Transverse colon (tissue), 4 donors: Measurements from ENCODE around the gene ZNF554.

Experiments used
- EP300 ChIP-seq: sonication (generic); formaldehyde crosslinking; IDR thresholded peaks from one replicate; pipeline ENCODE4 v1.6.1; 2017; ENCODE audit warnings: antibody characterized with exemption, low read depth
- POLR2A ChIP-seq: fragments of 450-650 bp; IDR thresholded peaks from one replicate; pipeline ENCODE4 v1.6.1; 2016; ENCODE audit warnings: antibody characterized with exemption, mild to moderate bottlenecking, moderate library complexity
- POLR2AphosphoS5 ChIP-seq, 3 donors: sonication (generic); formaldehyde crosslinking; IDR thresholded peaks; one replicate each; pipeline ENCODE4 v1.6.1; 2016; ENCODE audit warnings: antibody characterized with exemption in 3 of 3
- TF ChIP-seq, protein P1 (sequence below), 5 experiments: fragments of 200-600 bp in 3 of 5; fragments of 450-650 bp in 2 of 5; sonication (generic) in 3 of 5; IDR thresholded peaks; 1 replicate in 2 of 5; 2 replicates in 3 of 5; pipeline ENCODE4 v1.5.1; 2016 to 2017; ENCODE audit warnings: antibody characterized with exemption in 5 of 5, inconsistent platforms in 3 of 5, mild to moderate bottlenecking in 2 of 5, moderate library complexity in 1 of 5

GRCh38 chr19:2854849-2855248, 35.2 kb downstream of the ZNF554 start:
- TF ChIP-seq, protein P1, sequence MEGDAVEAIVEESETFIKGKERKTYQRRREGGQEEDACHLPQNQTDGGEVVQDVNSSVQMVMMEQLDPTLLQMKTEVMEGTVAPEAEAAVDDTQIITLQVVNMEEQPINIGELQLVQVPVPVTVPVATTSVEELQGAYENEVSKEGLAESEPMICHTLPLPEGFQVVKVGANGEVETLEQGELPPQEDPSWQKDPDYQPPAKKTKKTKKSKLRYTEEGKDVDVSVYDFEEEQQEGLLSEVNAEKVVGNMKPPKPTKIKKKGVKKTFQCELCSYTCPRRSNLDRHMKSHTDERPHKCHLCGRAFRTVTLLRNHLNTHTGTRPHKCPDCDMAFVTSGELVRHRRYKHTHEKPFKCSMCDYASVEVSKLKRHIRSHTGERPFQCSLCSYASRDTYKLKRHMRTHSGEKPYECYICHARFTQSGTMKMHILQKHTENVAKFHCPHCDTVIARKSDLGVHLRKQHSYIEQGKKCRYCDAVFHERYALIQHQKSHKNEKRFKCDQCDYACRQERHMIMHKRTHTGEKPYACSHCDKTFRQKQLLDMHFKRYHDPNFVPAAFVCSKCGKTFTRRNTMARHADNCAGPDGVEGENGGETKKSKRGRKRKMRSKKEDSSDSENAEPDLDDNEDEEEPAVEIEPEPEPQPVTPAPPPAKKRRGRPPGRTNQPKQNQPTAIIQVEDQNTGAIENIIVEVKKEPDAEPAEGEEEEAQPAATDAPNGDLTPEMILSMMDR (IDR thresholded peaks at IDR 0.05), result no peak
- TF ChIP-seq POLR2AphosphoS5 (IDR thresholded peaks at IDR 0.05) (no peak), POLR2A (no peak), EP300 (no peak)
